Neural cell (in vitro differentiated cells): ENCODE results near the gene HLCS. TPM values are rescaled to one million over a fixed set of nuclear protein-coding genes. Genes with fewer than 3 reads are reported as not detected.

Experiments
- H2AFZ ChIP-seq: fragments of 200-600, 300-800 bp; sonication (generic), shearing (Covaris generic); 2 replicates; pipeline ENCODE4 v1.6.0; 2014; ENCODE audit warnings: low read depth, mild to moderate bottlenecking, antibody characterized with exemption, low read length, moderate library complexity
- H3F3A ChIP-seq: fragments of 200-600 bp; shearing (Covaris generic); 2 replicates; pipeline ENCODE4 v1.6.1; 2016; ENCODE audit warnings: mild to moderate bottlenecking, moderate library complexity, mixed read lengths, antibody characterized with exemption, low read length; ENCODE audit not compliant: insufficient read depth, poor library complexity, severe bottlenecking
- H3K27ac ChIP-seq: fragments of 200-600, 300-800 bp; sonication (generic), shearing (Covaris generic); 2 replicates; pipeline ENCODE4 v1.5.1; 2014; ENCODE audit warnings: mild to moderate bottlenecking, low read length, moderate library complexity
- H3K27me3 ChIP-seq: fragments of 300-800, 200-600 bp; sonication (generic), shearing (Covaris generic); 2 replicates; pipeline ENCODE4 v1.6.0; 2014; ENCODE audit warnings: mild to moderate bottlenecking, low read depth, low read length, moderate library complexity; ENCODE audit not compliant: insufficient read depth
- H3K36me3 ChIP-seq: fragments of 300-800, 200-600 bp; sonication (generic), shearing (Covaris generic); 2 replicates; pipeline ENCODE4 v1.5.1; 2014; ENCODE audit warnings: mild to moderate bottlenecking, antibody characterized with exemption, low read length, moderate library complexity; ENCODE audit not compliant: insufficient read depth
- H3K4me2 ChIP-seq: fragments of 300-800, 200-600 bp; sonication (generic), shearing (Covaris generic); 2 replicates; pipeline ENCODE4 v1.6.0; 2014; ENCODE audit warnings: mild to moderate bottlenecking, low read length
- H3K4me3 ChIP-seq: fragments of 300-800, 200-600 bp; sonication (generic), shearing (Covaris generic); 2 replicates; pipeline ENCODE4 v1.5.1; 2014; ENCODE audit warnings: mild to moderate bottlenecking, low read length, moderate library complexity
- H3K79me2 ChIP-seq: fragments of 200-600 bp; shearing (Covaris generic); replicated peaks from 2 replicates; pipeline ENCODE4 v1.6.0; 2014; ENCODE audit warnings: mild to moderate bottlenecking, low read length, moderate library complexity; ENCODE audit not compliant: insufficient read depth
- H3K9ac ChIP-seq: fragments of 300-800, 200-600 bp; sonication (generic), shearing (Covaris generic); 2 replicates; pipeline ENCODE4 v1.6.1; 2016; ENCODE audit warnings: mild to moderate bottlenecking, low read length, mixed read lengths
- H3K9me2 ChIP-seq: fragments of 200-600 bp; shearing (Covaris generic); 2 replicates; pipeline ENCODE4 v1.6.1; 2016; ENCODE audit warnings: mild to moderate bottlenecking, low read length, mixed read lengths; ENCODE audit not compliant: insufficient read depth
- H3K9me3 ChIP-seq: fragments of 200-600, 300-800 bp; sonication (generic), shearing (Covaris generic); 2 replicates; pipeline ENCODE4 v1.6.1; 2016; ENCODE audit warnings: mild to moderate bottlenecking, mixed run types, low read length, moderate library complexity, mixed read lengths
- H4K20me1 ChIP-seq: fragments of 200-600 bp; shearing (Covaris generic); 2 replicates; pipeline ENCODE4 v1.6.1; 2016; ENCODE audit warnings: mild to moderate bottlenecking, mixed run types; ENCODE audit not compliant: insufficient read depth
- CTCF ChIP-seq: fragments of 450-650 bp; IDR thresholded peaks from 2 replicates; pipeline ENCODE4 v1.5.1; 2014; ENCODE audit warnings: antibody characterized with exemption, mild to moderate bottlenecking, moderate library complexity; ENCODE audit not compliant: poor library complexity, severe bottlenecking
- EP300 ChIP-seq: fragments of 450-650 bp; conservative IDR thresholded peaks from 2 replicates; pipeline ENCODE4 v1.6.1; 2014; ENCODE audit warnings: antibody characterized with exemption, mild to moderate bottlenecking, moderate library complexity; ENCODE audit not compliant: poor library complexity, severe bottlenecking
- EZH2 ChIP-seq: fragments of 200-600, 300-800 bp; shearing (Covaris generic), sonication (generic); IDR thresholded peaks from 2 replicates; pipeline ENCODE4 v1.6.1; 2014; ENCODE audit warnings: antibody characterized with exemption, low read length, borderline replicate concordance, mild to moderate bottlenecking; ENCODE audit not compliant: insufficient read depth, poor library complexity, severe bottlenecking
- MXI1 ChIP-seq: fragments of 450-650 bp; conservative IDR thresholded peaks from 2 replicates; pipeline ENCODE4 v1.6.1; 2014; ENCODE audit warnings: antibody characterized with exemption, mild to moderate bottlenecking; ENCODE audit not compliant: poor library complexity, severe bottlenecking
- POLR2AphosphoS5 ChIP-seq: IDR thresholded peaks from 2 replicates; pipeline ENCODE4 v1.6.1; 2012
- RAD21 ChIP-seq: fragments of 450-650 bp; conservative IDR thresholded peaks from 2 replicates; pipeline ENCODE4 v1.6.1; 2014; ENCODE audit warnings: antibody characterized with exemption, mild to moderate bottlenecking, moderate library complexity
- REST ChIP-seq: IDR thresholded peaks from 2 replicates; pipeline ENCODE4 v1.6.1; 2012; ENCODE audit warnings: borderline replicate concordance
- SMC3 ChIP-seq: fragments of 450-650 bp; conservative IDR thresholded peaks from 2 replicates; pipeline ENCODE4 v1.6.1; 2014; ENCODE audit warnings: antibody characterized with exemption, mild to moderate bottlenecking, moderate library complexity; ENCODE audit not compliant: poor library complexity
- TAF1 ChIP-seq: IDR thresholded peaks from 2 replicates; pipeline ENCODE4 v1.6.1; 2012; ENCODE audit warnings: low read depth
- polyA plus RNA-seq: library from polyadenylated mRNA; depleted of rRNA; stranded (reverse); fragments of >200 nt; gene quantifications from 2 replicates; pipeline ENCODE4 v1.2.3, GENCODE V29; 2014

Gene HLCS
- polyA plus RNA-seq, 1 donor from 2014 or later = 12.1 TPM

GRCh38 chr21:36776981-36777617 lies 189.4 kb downstream of the HLCS start:
- no peaks in the 10 kb centered on the region for H3K9me3 ChIP-seq
- H3K4me2 ChIP-seq = no peak overlapping the region
- no peaks in the 10 kb centered on the region for H3K79me2 ChIP-seq
- TF ChIP-seq MXI1 (no peak), TAF1 (no peak), REST (no peak)
- H3K27me3 ChIP-seq = no peaks in the 10 kb centered on the region
- no peaks in the 10 kb centered on the region for H4K20me1 ChIP-seq
- no peaks in the 10 kb centered on the region for H3F3A ChIP-seq
- H3K27ac ChIP-seq = no peak overlapping the region
- H2AFZ ChIP-seq = no peak overlapping the region
- no peaks in the 10 kb centered on the region for H3K9me2 ChIP-seq
- H3K4me3 ChIP-seq = no peak overlapping the region
- H3K36me3 ChIP-seq = no peaks in the 10 kb centered on the region
- H3K9ac ChIP-seq = no peak overlapping the region

GRCh38 chr21:36773995-36774394 lies 192.5 kb downstream of the HLCS start:
- H3K79me2 ChIP-seq = no peaks in the 10 kb centered on the region
- H3K9me2 ChIP-seq = no peaks in the 10 kb centered on the region
- no peak overlapping the region for H3K4me2 ChIP-seq
- TF ChIP-seq REST = no peak
- TF ChIP-seq TAF1 = no peak
- no peak for TF ChIP-seq EZH2
- no peak for TF ChIP-seq SMC3
- no peak for TF ChIP-seq EP300
- no peak for TF ChIP-seq RAD21
- no peak for TF ChIP-seq CTCF
- TF ChIP-seq POLR2AphosphoS5 = no peak
- TF ChIP-seq MXI1 = no peak
- H3K9ac ChIP-seq = no peak overlapping the region
- H3K36me3 ChIP-seq = no peaks in the 10 kb centered on the region
- no peaks in the 10 kb centered on the region for H3F3A ChIP-seq
- H3K4me3 ChIP-seq = no peak overlapping the region
- no peaks in the 10 kb centered on the region for H3K9me3 ChIP-seq
- no peak overlapping the region for H3K27ac ChIP-seq
- H2AFZ ChIP-seq = no peak overlapping the region
- no peaks in the 10 kb centered on the region for H4K20me1 ChIP-seq
- no peaks in the 10 kb centered on the region for H3K27me3 ChIP-seq
